Gastrocnemius medialis (tissue), 4 donors: ENCODE data around the gene PPP3CA.

Source experiments
- CTCF ChIP-seq, 5 experiments: fragments of 450-650 bp in 3 of 5; fragments of 200-600 bp in 2 of 5; sonication (generic) in 2 of 5; IDR thresholded peaks in 4 of 5; conservative IDR thresholded peaks in 1 of 5; 1 replicate in 4 of 5; 2 replicates in 1 of 5; pipeline ENCODE4 v1.5.1; 2016 to 2019; ENCODE audit warnings: antibody characterized with exemption in 5 of 5, mild to moderate bottlenecking in 3 of 5, moderate library complexity in 3 of 5
- POLR2A ChIP-seq, 2 donors: fragments of 450-650 bp; IDR thresholded peaks; one replicate each; pipeline ENCODE4 v1.6.1; 2017; ENCODE audit warnings: antibody characterized with exemption in 2 of 2, mild to moderate bottlenecking in 2 of 2, moderate library complexity in 2 of 2

GRCh38 chr4:101142259-101142658, 205.1 kb downstream of the PPP3CA start:
- no peak for TF ChIP-seq CTCF (IDR thresholded peaks at IDR 0.05 in 4 of 5, conservative IDR thresholded peaks at IDR 0.05 in 1 of 5)
- no peak for TF ChIP-seq POLR2A (IDR thresholded peaks at IDR 0.05)
